HG02642 (cell line): ENCODE measurements around the gene VPS35.

Source experiments
- ATAC-seq: cut with Tn5 transposase; IDR thresholded peaks from one replicate; pipeline ENCODE4 v1.9.1; 2021; ENCODE audit warnings: mild to moderate bottlenecking; ENCODE audit not compliant: unreplicated experiment, poor library complexity

The VPS35 gene

GRCh38 chr16:46688654-46689364, at the start of gene VPS35:
Gene VPS35, minus strand, starts transcription at chr16:46689178. Its CDS starts 45 bp downstream, at chr16:46689133.
- peak; percentile 89 for ATAC-seq

GRCh38 chr16:46737621-46738214, 48.7 kb upstream of the VPS35 start:
- ATAC-seq, result no peak

GRCh38 chr16:46736695-46737094, 47.7 kb upstream of the VPS35 start:
- no peak for ATAC-seq

- no peak for ATAC-seq
Observed at GRCh38 chr16:46733319-46733830, 44.4 kb upstream of the VPS35 start.

GRCh38 chr16:46732561-46732960, 43.6 kb upstream of the VPS35 start:
- ATAC-seq, result no peak

- no peak for ATAC-seq
Observed at GRCh38 chr16:46731691-46732555, 42.9 kb upstream of the VPS35 start.

GRCh38 chr16:46730801-46731690, 42.1 kb upstream of the VPS35 start:
- ATAC-seq, result no peak

- no peak for ATAC-seq
Observed at GRCh38 chr16:46730126-46730525, 41.1 kb upstream of the VPS35 start.

- ATAC-seq, result no peak
Observed at GRCh38 chr16:46729326-46729995, 40.5 kb upstream of the VPS35 start.

- no peak for ATAC-seq
Observed at GRCh38 chr16:46728806-46729205, 39.8 kb upstream of the VPS35 start.

- no peak for ATAC-seq
Observed at GRCh38 chr16:46727630-46728029, 38.7 kb upstream of the VPS35 start.

- ATAC-seq, result no peak
Observed at GRCh38 chr16:46727184-46727583, 38.2 kb upstream of the VPS35 start.

- ATAC-seq, result no peak
Observed at GRCh38 chr16:46721885-46722284, 32.9 kb upstream of the VPS35 start.

- ATAC-seq, result no peak
Observed at GRCh38 chr16:46720619-46721018, 31.6 kb upstream of the VPS35 start.

GRCh38 chr16:46719528-46719927, 30.6 kb upstream of the VPS35 start:
- ATAC-seq, result no peak

GRCh38 chr16:46718214-46718613, 29.2 kb upstream of the VPS35 start:
- no peak for ATAC-seq

GRCh38 chr16:46717692-46718091, 28.7 kb upstream of the VPS35 start:
- ATAC-seq, result no peak

- no peak for ATAC-seq
Observed at GRCh38 chr16:46715769-46716305, 26.9 kb upstream of the VPS35 start.
